ENCODE data around the gene KIF7. TPM values are rescaled to one million over a fixed set of nuclear protein-coding genes. Genes with fewer than 3 reads are reported as not detected.
A peak's percentile ranks its signal among the peaks of the same experiment; 100 is the strongest.

KIF7 gene
- total RNA-seq, 3 donors from 2014 or later, result 10.1 to 14.4 (median 10.5) TPM

DNA sequence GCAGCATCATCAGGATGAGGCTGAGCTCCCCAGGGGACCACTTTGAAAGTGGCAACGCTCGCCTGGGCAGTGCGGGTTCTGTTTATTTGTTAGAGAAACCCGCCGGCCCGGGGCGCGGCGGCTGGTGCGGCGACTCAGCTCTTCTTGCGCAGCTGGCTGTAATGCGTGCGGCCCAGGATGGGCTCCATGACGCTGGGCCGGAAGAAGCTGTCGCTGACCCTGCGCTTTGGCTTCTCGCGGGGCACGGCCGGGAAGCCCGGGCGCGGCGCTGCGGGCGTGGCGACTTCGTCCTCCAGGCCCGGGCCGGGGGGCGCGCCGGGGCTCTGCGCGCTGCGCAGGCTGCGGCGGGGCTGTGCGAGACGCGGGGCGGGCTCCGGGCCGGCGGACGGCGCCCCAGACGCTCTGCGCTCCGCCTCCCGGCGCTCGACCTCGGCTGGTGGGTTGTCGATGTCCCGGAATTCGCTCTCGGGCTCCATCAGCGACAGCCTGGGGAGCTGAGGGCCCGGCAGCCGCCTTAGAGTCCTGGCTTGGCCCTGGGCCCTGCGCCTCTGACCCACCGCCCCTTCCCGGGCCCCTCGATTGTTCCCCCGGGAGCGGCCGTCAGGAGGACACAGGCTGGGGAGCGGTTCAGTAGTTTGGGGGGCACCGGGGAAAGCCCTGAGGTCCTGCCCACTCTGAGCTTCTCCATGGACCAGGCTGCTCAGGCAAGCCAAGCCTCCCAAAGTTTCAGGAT lies 10.3 kb upstream of the KIF7 start:
- Histone ChIP-seq H3K9me3 (no peaks in the 10 kb centered on the region), H3K4me3 (peak overlapping the region; percentile 34 to 73 (median 53)), H3K27me3 (no peaks in the 10 kb centered on the region), H3K27ac (peak overlapping the region; percentile 90 to 95), H3K4me1 (peaks cover 0 to 11% of the 10 kb centered on the region in 2 donors), H3K36me3 (no peaks in the 10 kb centered on the region)
- no peak for DNase-seq (ENCODE audit: low spot score in 2 of 2)
- intact Hi-C loops (cut with DNase I; ENCODE audit: low total_unique reads), result no loop called here
- no peak for TF ChIP-seq POLR2A (IDR thresholded peaks at IDR 0.05)
- TF ChIP-seq CTCF (IDR thresholded peaks at IDR 0.05), result no peak
- TF ChIP-seq POLR2AphosphoS5 (IDR thresholded peaks at IDR 0.05), result peak in 1 of 3 donors; percentile 20

DNA sequence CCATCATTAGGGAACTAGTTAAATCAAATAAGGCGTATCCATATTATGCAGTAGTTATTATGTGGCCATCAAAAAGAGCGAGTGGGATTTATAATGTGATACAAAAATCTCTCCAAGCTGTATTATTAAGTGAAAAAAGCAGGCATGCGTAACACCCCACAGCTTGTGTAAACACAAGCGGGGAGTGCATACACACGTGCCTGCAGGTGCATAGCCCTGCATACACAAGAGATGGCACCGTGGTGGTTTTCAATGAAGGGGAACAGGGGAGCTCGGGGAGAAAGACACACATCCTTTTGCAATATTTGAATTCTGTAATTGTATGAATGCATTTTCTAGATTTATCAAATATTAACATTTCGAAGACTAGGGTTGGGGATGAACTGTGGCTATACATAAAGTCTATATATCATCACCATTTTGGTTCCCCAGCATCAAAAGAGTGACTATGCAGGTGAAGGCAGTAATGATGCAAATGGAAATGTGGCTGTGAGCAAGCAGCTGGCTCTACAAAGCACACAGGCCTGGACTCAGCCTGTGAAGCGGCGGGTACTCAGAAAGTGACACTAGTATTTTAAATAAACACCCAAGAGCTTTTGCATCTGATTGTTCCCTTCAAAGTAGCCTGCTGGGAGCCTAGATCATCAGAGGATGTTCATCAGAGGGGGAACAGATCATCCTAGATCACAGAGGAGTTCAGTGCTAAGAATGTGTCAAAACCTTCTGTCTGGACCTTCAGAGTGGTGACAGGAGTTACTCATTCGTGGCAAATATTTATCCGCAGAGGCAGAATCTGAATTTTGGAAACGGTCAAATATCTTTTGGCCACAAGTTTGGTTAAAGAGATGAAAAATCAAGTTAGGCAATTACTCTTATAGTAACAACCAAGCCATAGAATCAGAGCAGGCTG lies 9.4 kb upstream of the KIF7 start:
- intact Hi-C loops (cut with DNase I; ENCODE audit: low total_unique reads), result no loop called here
- no peaks in the 10 kb centered on the region for H3K36me3 ChIP-seq
- H3K4me1 ChIP-seq, result peaks cover 0 to 11% of the 10 kb centered on the region in 2 donors
- H3K27me3 ChIP-seq, result no peaks in the 10 kb centered on the region
- no peaks in the 10 kb centered on the region for H3K9me3 ChIP-seq
- peak overlapping the region; percentile 90 to 95 for H3K27ac ChIP-seq
- TF ChIP-seq POLR2A (IDR thresholded peaks at IDR 0.05) (no peak), POLR2AphosphoS5 (IDR thresholded peaks at IDR 0.05) (no peak), CTCF (IDR thresholded peaks at IDR 0.05) (no peak)
- H3K4me3 ChIP-seq, result peak overlapping the region; percentile 34 to 73 (median 53)
- no peak for DNase-seq (ENCODE audit: low spot score in 2 of 2)

- Histone ChIP-seq H3K36me3 (no peaks in the 10 kb centered on the region), H3K4me1 (peaks cover 0 to 11% of the 10 kb centered on the region in 2 donors), H3K27ac (peak overlapping the region; percentile 89 to 90), H3K27me3 (no peaks in the 10 kb centered on the region), H3K4me3 (peak overlapping the region in 2 of 3 donors; percentile 15 to 47), H3K9me3 (no peaks in the 10 kb centered on the region)
- TF ChIP-seq POLR2A (IDR thresholded peaks at IDR 0.05), result no peak
- peak in 1 of 3 donors; percentile 32 for TF ChIP-seq POLR2AphosphoS5 (IDR thresholded peaks at IDR 0.05)
- peak in 1 of 3 donors; percentile 9 for TF ChIP-seq CTCF (IDR thresholded peaks at IDR 0.05)
- intact Hi-C loops (cut with DNase I; ENCODE audit: low total_unique reads), result no loop called here
- peak in 1 of 2 donors; percentile 76 for DNase-seq (ENCODE audit: low spot score in 2 of 2)
Measured at GRCh38 chr15:89662893-89663626, 7.8 kb upstream of the KIF7 start.

DNA sequence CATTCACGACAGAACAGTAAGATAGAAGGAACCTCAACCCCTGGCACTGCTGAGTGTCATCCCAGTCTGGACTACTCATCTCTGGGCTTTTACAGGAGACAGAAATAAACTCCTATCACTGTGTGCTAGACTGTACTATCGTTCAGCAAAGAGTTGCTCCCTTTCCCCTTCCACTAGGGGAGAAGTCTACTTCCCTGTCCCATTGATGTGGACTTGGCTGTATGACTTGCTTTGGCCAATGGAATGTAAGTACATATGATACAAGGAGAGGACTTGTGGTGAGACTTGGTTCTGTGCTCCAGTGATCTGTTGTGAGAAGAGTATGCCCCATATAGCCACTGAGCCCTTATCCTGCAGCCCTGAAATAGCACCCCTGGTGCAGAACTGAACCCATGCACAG lies 5.3 kb upstream of the KIF7 start:
- Histone ChIP-seq H3K9me3 (no peaks in the 10 kb centered on the region), H3K4me1 (peaks cover 0 to 11% of the 10 kb centered on the region in 2 donors), H3K4me3 (no peak overlapping the region), H3K36me3 (no peaks in the 10 kb centered on the region), H3K27ac (no peak overlapping the region), H3K27me3 (no peaks in the 10 kb centered on the region)
- no peak for DNase-seq (ENCODE audit: low spot score in 2 of 2)
- intact Hi-C loops (cut with DNase I; ENCODE audit: low total_unique reads), result no loop called here
- TF ChIP-seq POLR2A (IDR thresholded peaks at IDR 0.05), result no peak
- no peak for TF ChIP-seq CTCF (IDR thresholded peaks at IDR 0.05)
- no peak for TF ChIP-seq POLR2AphosphoS5 (IDR thresholded peaks at IDR 0.05)

All from breast epithelium (tissue), 4 donors.